Dermis blood vessel endothelial cell (primary cell): ENCODE data around the gene POLR3C. TPM values are rescaled to one million over a fixed set of nuclear protein-coding genes. Genes with fewer than 3 reads are reported as not detected.
"Not testable (repeated sequence)": the region's sequence is repeated elsewhere in the genome, so short reads cannot be mapped to it uniquely, and the experiment has no call there.

ENCODE experiments used
- DNase-seq: peaks from one replicate; pipeline ENCODE4 v3.0.0; 2010
- total RNA-seq: library from RNA; depleted of rRNA; stranded (reverse); fragments of >200 nt; gene quantifications from 2 replicates; pipeline ENCODE4 v1.2.3, GENCODE V29; 2014

POLR3C gene
- total RNA-seq, result 27.5 and 29.3 TPM in 2 replicates

- peak; percentile 92 for DNase-seq
Measured at GRCh38 chr1:145823565-145824498, at the start of gene POLR3C, which contains the start of gene RNF115. POLR3C (plus strand) TSS chr1:145824200; CDS start chr1:145825777, 1,577 bp downstream. RNF115 (minus strand) TSS chr1:145824095; CDS start chr1:145823873, 222 bp downstream.

- no peak for DNase-seq
Measured at GRCh38 chr1:145777357-145778145, 46.4 kb upstream of the POLR3C start.

- DNase-seq, result no peak
Measured at GRCh38 chr1:145778146-145778540, 45.9 kb upstream of the POLR3C start.

- peak; percentile 90 for DNase-seq
Measured at GRCh38 chr1:145782272-145783099, 41.5 kb upstream of the POLR3C start.

GRCh38 chr1:145784409-145784808 is 39.6 kb upstream of the POLR3C start:
- DNase-seq, result peak; percentile 35

- peak; percentile 59 for DNase-seq
Measured at GRCh38 chr1:145785547-145785946, 38.5 kb upstream of the POLR3C start.

- DNase-seq, result no peak
Measured at GRCh38 chr1:145786271-145786670, 37.7 kb upstream of the POLR3C start.

- DNase-seq, result no peak
Measured at GRCh38 chr1:145788580-145788979, 35.4 kb upstream of the POLR3C start.

GRCh38 chr1:145791860-145792259 is 32.1 kb upstream of the POLR3C start:
- not testable (repeated sequence) for DNase-seq

- no peak for DNase-seq
Measured at GRCh38 chr1:145792484-145792883, 31.5 kb upstream of the POLR3C start.

- DNase-seq, result no peak
Measured at GRCh38 chr1:145795257-145795881, 28.6 kb upstream of the POLR3C start.

- DNase-seq, result no peak
Measured at GRCh38 chr1:145796753-145797152, 27.2 kb upstream of the POLR3C start.

- DNase-seq, result no peak
Measured at GRCh38 chr1:145799806-145800205, 24.2 kb upstream of the POLR3C start.

GRCh38 chr1:145804235-145805045 is 19.6 kb upstream of the POLR3C start:
- no peak for DNase-seq

GRCh38 chr1:145805057-145805456 is 18.9 kb upstream of the POLR3C start:
- no peak for DNase-seq

GRCh38 chr1:145806408-145806807 is 17.6 kb upstream of the POLR3C start:
- no peak for DNase-seq

GRCh38 chr1:145806844-145807243 is 17.2 kb upstream of the POLR3C start:
- DNase-seq, result no peak

GRCh38 chr1:145812977-145813810 is 10.8 kb upstream of the POLR3C start:
- not testable (repeated sequence) for DNase-seq

GRCh38 chr1:145818095-145818494 is 5.9 kb upstream of the POLR3C start:
- DNase-seq, result not testable (repeated sequence)

- DNase-seq, result not testable (repeated sequence)
Measured at GRCh38 chr1:145822779-145823331, 1.1 kb upstream of the POLR3C start.
